Measurements from ENCODE around the gene INTS2.
"Not testable (repeated sequence)": the region's sequence is repeated elsewhere in the genome, so short reads cannot be mapped to it uniquely, and the experiment has no call there.

INTS2 gene

GRCh38 chr17:61908292-61909037 is 19.3 kb downstream of the INTS2 start:
- H3K36me3 Mint-ChIP-seq (ENCODE audit: low read depth), result peaks cover 31% of the 10 kb centered on the region
- no peak overlapping the region for H3K4me3 Mint-ChIP-seq
- no peaks in the 10 kb centered on the region for H3K9me3 Mint-ChIP-seq
- no peak overlapping the region for H3K27ac Mint-ChIP-seq
- peaks cover 5% of the 10 kb centered on the region for H3K4me1 Mint-ChIP-seq (ENCODE audit: low read depth)
- H3K27me3 Mint-ChIP-seq (ENCODE audit: low read depth), result no peaks in the 10 kb centered on the region

- peaks cover 5% of the 10 kb centered on the region for H3K4me1 Mint-ChIP-seq (ENCODE audit: low read depth)
- no peaks in the 10 kb centered on the region for H3K27me3 Mint-ChIP-seq (ENCODE audit: low read depth)
- peaks cover 37% of the 10 kb centered on the region for H3K36me3 Mint-ChIP-seq (ENCODE audit: low read depth)
- no peak overlapping the region for H3K27ac Mint-ChIP-seq
- H3K9me3 Mint-ChIP-seq, result no peaks in the 10 kb centered on the region
- H3K4me3 Mint-ChIP-seq, result no peak overlapping the region
These were observed 20.4 kb downstream of the INTS2 start for GRCh38 chr17:61907361-61907760.

GRCh38 chr17:61904094-61904710 is 23.6 kb downstream of the INTS2 start:
- Mint-ChIP-seq H3K4me3 (peak overlapping the region; percentile 44), H3K9me3 (no peaks in the 10 kb centered on the region), H3K4me1 (ENCODE audit: low read depth) (peaks cover 5% of the 10 kb centered on the region), H3K36me3 (ENCODE audit: low read depth) (peaks cover 29% of the 10 kb centered on the region), H3K27ac (peak overlapping the region; percentile 74), H3K27me3 (ENCODE audit: low read depth) (no peaks in the 10 kb centered on the region)

GRCh38 chr17:61903251-61903650 is 24.5 kb downstream of the INTS2 start:
- H3K27ac Mint-ChIP-seq, result no peak overlapping the region

GRCh38 chr17:61897548-61898180 is 30.1 kb downstream of the INTS2 start:
- Mint-ChIP-seq H3K9me3 (no peaks in the 10 kb centered on the region), H3K36me3 (ENCODE audit: low read depth) (peaks cover 14% of the 10 kb centered on the region), H3K27ac (no peak overlapping the region), H3K4me1 (ENCODE audit: low read depth) (no peaks in the 10 kb centered on the region), H3K27me3 (ENCODE audit: low read depth) (no peaks in the 10 kb centered on the region), H3K4me3 (no peak overlapping the region)

More at GRCh38 chr17:61903251-61903650, 24.5 kb downstream of the INTS2 start:
- Mint-ChIP-seq H3K27me3 (ENCODE audit: low read depth) (no peaks in the 10 kb centered on the region), H3K9me3 (no peaks in the 10 kb centered on the region), H3K4me1 (ENCODE audit: low read depth) (peaks cover 5% of the 10 kb centered on the region), H3K4me3 (no peak overlapping the region), H3K36me3 (ENCODE audit: low read depth) (peaks cover 28% of the 10 kb centered on the region)

GRCh38 chr17:61895391-61895790 is 32.4 kb downstream of the INTS2 start:
- Mint-ChIP-seq H3K27me3 (ENCODE audit: low read depth) (no peaks in the 10 kb centered on the region), H3K36me3 (ENCODE audit: low read depth) (peaks cover 7% of the 10 kb centered on the region), H3K9me3 (no peaks in the 10 kb centered on the region), H3K27ac (no peak overlapping the region), H3K4me3 (no peak overlapping the region), H3K4me1 (ENCODE audit: low read depth) (no peaks in the 10 kb centered on the region)

GRCh38 chr17:61894310-61894709 is 33.5 kb downstream of the INTS2 start:
- H3K27me3 Mint-ChIP-seq (ENCODE audit: low read depth); H3K4me3 Mint-ChIP-seq; H3K27ac Mint-ChIP-seq; H3K4me1 Mint-ChIP-seq (ENCODE audit: low read depth); H3K36me3 Mint-ChIP-seq (ENCODE audit: low read depth); H3K9me3 Mint-ChIP-seq: not testable (repeated sequence)

GRCh38 chr17:61887733-61888132 is 40.0 kb downstream of the INTS2 start:
- not testable (repeated sequence) for H3K9me3 Mint-ChIP-seq; H3K27me3 Mint-ChIP-seq (ENCODE audit: low read depth); H3K27ac Mint-ChIP-seq; H3K4me1 Mint-ChIP-seq (ENCODE audit: low read depth); H3K4me3 Mint-ChIP-seq
- peaks cover 15% of the 10 kb centered on the region for H3K36me3 Mint-ChIP-seq (ENCODE audit: low read depth)

GRCh38 chr17:61885865-61886264 is 41.9 kb downstream of the INTS2 start:
- peaks cover 13% of the 10 kb centered on the region for H3K36me3 Mint-ChIP-seq (ENCODE audit: low read depth)
- not testable (repeated sequence) for H3K4me3 Mint-ChIP-seq; H3K9me3 Mint-ChIP-seq; H3K4me1 Mint-ChIP-seq (ENCODE audit: low read depth); H3K27me3 Mint-ChIP-seq (ENCODE audit: low read depth); H3K27ac Mint-ChIP-seq

GRCh38 chr17:61884864-61885263 is 42.9 kb downstream of the INTS2 start:
- no peaks in the 10 kb centered on the region for H3K9me3 Mint-ChIP-seq
- no peaks in the 10 kb centered on the region for H3K4me1 Mint-ChIP-seq (ENCODE audit: low read depth)
- no peak overlapping the region for H3K27ac Mint-ChIP-seq
- no peak overlapping the region for H3K4me3 Mint-ChIP-seq
- H3K36me3 Mint-ChIP-seq (ENCODE audit: low read depth), result peaks cover 14% of the 10 kb centered on the region
- no peaks in the 10 kb centered on the region for H3K27me3 Mint-ChIP-seq (ENCODE audit: low read depth)

GRCh38 chr17:61880589-61881102 is 47.1 kb downstream of the INTS2 start:
- H3K27me3 Mint-ChIP-seq (ENCODE audit: low read depth), result no peaks in the 10 kb centered on the region
- peaks cover 25% of the 10 kb centered on the region for H3K36me3 Mint-ChIP-seq (ENCODE audit: low read depth)
- no peak overlapping the region for H3K4me3 Mint-ChIP-seq
- H3K9me3 Mint-ChIP-seq, result no peaks in the 10 kb centered on the region
- H3K4me1 Mint-ChIP-seq (ENCODE audit: low read depth), result no peaks in the 10 kb centered on the region
- peak overlapping the region; percentile 75 for H3K27ac Mint-ChIP-seq

GRCh38 chr17:61878984-61879612 is 48.7 kb downstream of the INTS2 start:
- Mint-ChIP-seq H3K9me3 (no peaks in the 10 kb centered on the region), H3K4me1 (ENCODE audit: low read depth) (no peaks in the 10 kb centered on the region), H3K4me3 (no peak overlapping the region), H3K27me3 (ENCODE audit: low read depth) (no peaks in the 10 kb centered on the region), H3K36me3 (ENCODE audit: low read depth) (peaks cover 22% of the 10 kb centered on the region), H3K27ac (no peak overlapping the region)

- Mint-ChIP-seq H3K36me3 (ENCODE audit: low read depth) (peaks cover 25% of the 10 kb centered on the region), H3K27me3 (ENCODE audit: low read depth) (no peaks in the 10 kb centered on the region), H3K4me3 (no peak overlapping the region), H3K4me1 (ENCODE audit: low read depth) (no peaks in the 10 kb centered on the region), H3K9me3 (no peaks in the 10 kb centered on the region), H3K27ac (no peak overlapping the region)
These were observed 49.3 kb downstream of the INTS2 start for GRCh38 chr17:61878520-61878919.

GRCh38 chr17:61877837-61878236 is 49.9 kb downstream of the INTS2 start:
- peaks cover 23% of the 10 kb centered on the region for H3K36me3 Mint-ChIP-seq (ENCODE audit: low read depth)
- no peaks in the 10 kb centered on the region for H3K27me3 Mint-ChIP-seq (ENCODE audit: low read depth)
- H3K9me3 Mint-ChIP-seq, result no peaks in the 10 kb centered on the region
- no peaks in the 10 kb centered on the region for H3K4me1 Mint-ChIP-seq (ENCODE audit: low read depth)
- no peak overlapping the region for H3K4me3 Mint-ChIP-seq
- H3K27ac Mint-ChIP-seq, result no peak overlapping the region
